H1 (cell line): ENCODE data around the gene FUBP3. TPM values are rescaled to one million over a fixed set of nuclear protein-coding genes. Genes with fewer than 3 reads are reported as not detected.

ENCODE experiments used
- CTCF ChIA-PET: fragments of 300-600 bp; sonication (Branson Sonifier 250); formaldehyde crosslinking; loops from one replicate; lab custom pipeline; 2021; ENCODE audit not compliant: partially characterized antibody; lab: Charles Lee
- POLR2A ChIA-PET: fragments of 300-600 bp; sonication (Branson Sonifier 250); formaldehyde crosslinking; loops from one replicate; lab custom pipeline; 2021; ENCODE audit warnings: inconsistent platforms; ENCODE audit not compliant: partially characterized antibody; lab: Charles Lee
- DNase-seq, 2 experiments: peaks; one replicate each; pipeline versions ENCODE4 v3.0.0 to v3.0.0-alpha.2; 2010 to 2022; ENCODE audit warnings: low spot score in 2 of 2, low read depth in 1 of 2, mixed read lengths in 1 of 2
- FAIRE-seq: peaks from 2 replicates; lab custom pipeline; 2011; peaks lifted over from hg19 to GRCh38; lab: Jason Lieb, UNC
- H2AFZ ChIP-seq: 2 replicates; pipeline ENCODE4 v1.8.1; 2012; ENCODE audit warnings: low read length, inconsistent platforms
- H2AK5ac ChIP-seq: 2 replicates; pipeline ENCODE4 v1.6.1; 2013; ENCODE audit warnings: low read depth, low read length
- H2BK120ac ChIP-seq: replicated peaks from 2 replicates; pipeline ENCODE3; 2013; ENCODE audit warnings: low read depth, low read length, inconsistent platforms
- H2BK12ac ChIP-seq: 2 replicates; pipeline ENCODE4 v1.6.1; 2013; ENCODE audit warnings: low read depth, low read length
- H2BK15ac ChIP-seq: 2 replicates; pipeline ENCODE4 v1.6.1; 2013; ENCODE audit warnings: low read length
- H2BK20ac ChIP-seq: 2 replicates; pipeline ENCODE4 v1.6.1; 2013; ENCODE audit warnings: low read length
- H2BK5ac ChIP-seq: 2 replicates; pipeline ENCODE4 v1.6.1; 2013; ENCODE audit warnings: low read depth, low read length
- H3K14ac ChIP-seq: 2 replicates; pipeline ENCODE4 v1.6.1; 2013; ENCODE audit warnings: inconsistent platforms; ENCODE audit not compliant: insufficient read length
- H3K18ac ChIP-seq: 2 replicates; pipeline ENCODE4 v1.6.1; 2013; ENCODE audit warnings: low read length; ENCODE audit errors: extremely low read depth
- H3K23ac ChIP-seq: 2 replicates; pipeline ENCODE4 v1.6.1; 2013; ENCODE audit warnings: inconsistent platforms; ENCODE audit not compliant: insufficient read length
- H3K23me2 ChIP-seq: 2 replicates; pipeline ENCODE4 v1.6.1; 2013; ENCODE audit warnings: low read depth, low read length
- H3K27ac ChIP-seq: 2 replicates; pipeline ENCODE4 v1.6.1; 2011; ENCODE audit warnings: low read depth, low read length, inconsistent platforms
- H3K27me3 ChIP-seq, 4 experiments: replicated peaks in 1 of 4; 1 replicate in 1 of 4; 2 replicates in 3 of 4; pipeline versions ENCODE4 v1.6.1 to v1.8.1; 2011 to 2013; ENCODE audit warnings: low read length in 3 of 4, mild to moderate bottlenecking in 3 of 4, inconsistent platforms in 2 of 4, mixed read lengths in 2 of 4, moderate library complexity in 1 of 4; ENCODE audit not compliant: control insufficient read depth in 3 of 4, insufficient read depth in 3 of 4; ENCODE audit errors: extremely low read depth in 1 of 4
- H3K36me3 ChIP-seq, 4 experiments: 2 replicates each; pipeline versions ENCODE4 v1.6.1 to v1.8.1; 2011 to 2013; ENCODE audit warnings: mild to moderate bottlenecking in 4 of 4, low read length in 3 of 4, moderate library complexity in 2 of 4, control low read depth in 1 of 4, inconsistent platforms in 1 of 4; ENCODE audit not compliant: insufficient read depth in 4 of 4, control insufficient read depth in 2 of 4
- H3K4ac ChIP-seq: replicated peaks from 2 replicates; pipeline ENCODE3; 2013; ENCODE audit warnings: low read length, low read depth, mixed read lengths, inconsistent platforms; ENCODE audit not compliant: insufficient read length
- H3K4me1 ChIP-seq, 4 experiments: replicated peaks in 1 of 4; 1 replicate in 1 of 4; 2 replicates in 3 of 4; pipeline versions ENCODE4 v1.6.1 to v1.8.1; 2011 to 2013; ENCODE audit warnings: low read length in 3 of 4, inconsistent platforms in 2 of 4, mixed read lengths in 1 of 4; ENCODE audit not compliant: insufficient read depth in 4 of 4, control insufficient read depth in 3 of 4
- H3K4me2 ChIP-seq, 2 experiments: 2 replicates each; pipeline versions ENCODE4 v1.6.1 to v1.8.1; 2011 to 2013; ENCODE audit warnings: low read depth in 2 of 2, low read length in 2 of 2, control low read depth in 1 of 2, inconsistent platforms in 1 of 2, mild to moderate bottlenecking in 1 of 2; ENCODE audit not compliant: insufficient read depth in 1 of 2
- H3K4me3 ChIP-seq, 4 experiments: fragments of 200-600, 300-600 bp in 1 of 4; sonication (generic), shearing (Covaris generic), sonication (Bioruptor Twin) in 1 of 4; 2 replicates each; pipeline versions ENCODE4 v1.5.1 to v1.8.1; 2011 to 2016; ENCODE audit warnings: low read length in 4 of 4, low read depth in 3 of 4, control low read depth in 2 of 4, inconsistent platforms in 2 of 4, mild to moderate bottlenecking in 2 of 4, mixed read lengths in 1 of 4, moderate library complexity in 1 of 4; ENCODE audit not compliant: insufficient read depth in 2 of 4; ENCODE audit errors: extremely low read depth in 1 of 4
- H3K56ac ChIP-seq: replicated peaks from 2 replicates; pipeline ENCODE3; 2013; ENCODE audit warnings: low read depth, mild to moderate bottlenecking, mixed read lengths, low read length, inconsistent platforms; ENCODE audit not compliant: insufficient read length
- H3K79me1 ChIP-seq: 2 replicates; pipeline ENCODE4 v1.6.1; 2013; ENCODE audit warnings: low read depth, low read length, control low read depth
- H3K79me2 ChIP-seq, 2 experiments: 2 replicates each; pipeline versions ENCODE4 v1.6.1 to v1.8.1; 2012 to 2013; ENCODE audit warnings: low read length in 2 of 2, mild to moderate bottlenecking in 2 of 2, inconsistent platforms in 1 of 2; ENCODE audit not compliant: insufficient read depth in 2 of 2, control insufficient read depth in 1 of 2
- H3K9ac ChIP-seq, 4 experiments: replicated peaks in 1 of 4; 1 replicate in 1 of 4; 2 replicates in 3 of 4; pipeline versions ENCODE4 v1.6.1 to v1.8.1; 2011 to 2013; ENCODE audit warnings: low read depth in 3 of 4, low read length in 3 of 4, control low read depth in 2 of 4, mild to moderate bottlenecking in 2 of 4, moderate library complexity in 2 of 4, inconsistent platforms in 1 of 4; ENCODE audit errors: extremely low read depth in 1 of 4
- H3K9me3 ChIP-seq, 2 experiments: 2 replicates each; pipeline versions ENCODE4 v1.6.1 to v1.8.1; 2012 to 2013; ENCODE audit warnings: mild to moderate bottlenecking in 2 of 2, moderate library complexity in 2 of 2, control low read depth in 1 of 2, inconsistent platforms in 1 of 2, low read depth in 1 of 2, low read length in 1 of 2, mixed read lengths in 1 of 2; ENCODE audit not compliant: insufficient read depth in 2 of 2
- H4K20me1 ChIP-seq, 2 experiments: replicated peaks in 1 of 2; 2 replicates each; pipeline versions ENCODE3 to v1.8.1; 2011 to 2013; ENCODE audit warnings: inconsistent platforms in 2 of 2, low read length in 2 of 2, mild to moderate bottlenecking in 1 of 2; ENCODE audit not compliant: insufficient read depth in 2 of 2, control insufficient read depth in 1 of 2
- H4K5ac ChIP-seq: 2 replicates; pipeline ENCODE4 v1.6.1; 2013; ENCODE audit warnings: low read length, low read depth, mixed read lengths, inconsistent platforms; ENCODE audit not compliant: insufficient read length
- H4K8ac ChIP-seq: 2 replicates; pipeline ENCODE4 v1.8.0; 2013; ENCODE audit warnings: mild to moderate bottlenecking, moderate library complexity, low read length, inconsistent platforms; ENCODE audit not compliant: insufficient read depth; ENCODE audit errors: extremely low read depth
- H4K91ac ChIP-seq: replicated peaks from 2 replicates; pipeline ENCODE3; 2013; ENCODE audit warnings: low read length, mixed read lengths, inconsistent platforms; ENCODE audit not compliant: insufficient read length
- CEBPB ChIP-seq: IDR thresholded peaks from 2 replicates; pipeline ENCODE4 v1.6.1; 2012; ENCODE audit warnings: low read depth, low read length
- PHF8 ChIP-seq: fragments of 200-600 bp; sonication (generic); conservative IDR thresholded peaks from 2 replicates; pipeline ENCODE4 v1.7.1; 2012; ENCODE audit warnings: low read depth, mild to moderate bottlenecking, inconsistent platforms, low read length, moderate library complexity
- WGBS, 2 experiments: shearing (Covaris generic) in 1 of 2; methylation state at CpG; one replicate each; pipeline versions ENCODE4 v1.1.6 to v1.1.7; 2013 to 2015; ENCODE audit warnings: low lambda C conversion rate in 2 of 2, mixed read lengths in 2 of 2, inconsistent platforms in 1 of 2, low coverage in 1 of 2, missing lambda C conversion rate in 1 of 2; ENCODE audit not compliant: insufficient replicate concordance in 2 of 2, insufficient coverage in 1 of 2, insufficient read length in 1 of 2; ENCODE audit errors: extremely low coverage in 1 of 2, missing lambda C conversion rate in 1 of 2; 5-methylcytosine and 5-hydroxymethylcytosine counted together
- polyA plus RNA-seq, 7 experiments: library from polyadenylated mRNA; depleted of rRNA in 3 of 7; stranded (reverse) in 5 of 7; unstranded in 2 of 7; fragments of >200 nt in 5 of 7; fragments of 200-250 nt in 2 of 7; gene quantifications; 1 replicate in 5 of 7; 2 replicates in 1 of 7; 4 replicates in 1 of 7; pipeline versions ENCODE4 v1.2.1 to v1.2.3, GENCODE V29; 2011 to 2013; ENCODE audit warnings: missing spikeins in 2 of 7, mixed read lengths in 2 of 7
- total RNA-seq: library from RNA; stranded (reverse); fragmentation: NEBNext Ultra II Directional; extraction: Animal tissue kit (Norgen Biotek cat#: 25700); gene quantifications from 2 replicates; pipeline ENCODE4 v1.2.1, GENCODE V29; 2021

FUBP3 gene
- total and polyA plus RNA-seq, 2 of the 8 experiments (the other 6 are each of a cell fraction or from before 2014, with no cell fraction given): 23.7 to 76.4 TPM

DNA sequence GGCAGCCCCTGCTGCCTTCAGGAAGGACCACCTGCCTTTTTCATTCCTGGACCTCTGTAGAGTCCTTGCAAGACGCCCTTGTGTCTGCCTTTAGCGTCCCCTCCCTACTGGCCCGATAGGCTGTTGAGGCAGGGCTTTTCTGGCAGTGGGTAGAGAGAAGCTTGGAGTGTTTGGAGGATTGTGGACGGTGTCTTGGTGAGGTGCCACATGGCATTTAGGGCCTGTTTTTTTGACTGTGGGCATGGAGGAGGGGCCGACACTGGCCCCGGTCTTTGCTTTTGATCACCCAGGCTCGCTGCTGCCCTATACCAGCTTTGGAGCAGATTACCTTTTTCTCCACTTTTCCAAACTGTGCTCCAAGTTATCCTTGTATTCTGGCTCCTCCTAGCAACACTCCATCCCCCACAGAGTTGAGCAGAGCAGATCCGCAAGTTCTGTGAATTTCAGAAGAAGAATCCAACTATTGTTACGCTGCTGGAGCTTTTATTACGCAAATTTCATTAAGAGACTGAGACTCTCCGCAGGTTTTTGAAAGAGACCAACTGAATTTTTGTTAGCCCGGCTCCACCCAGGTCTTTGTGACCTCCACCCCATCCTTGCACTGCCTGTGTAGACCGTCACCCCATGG is 50.2 kb downstream of the FUBP3 start:
- no peak overlapping the region for H4K8ac ChIP-seq
- peak overlapping the region; percentile 24; the same call in 1 of the 2 replicates for H3K27ac ChIP-seq
- H3K18ac ChIP-seq: peak overlapping the region; percentile 52
- DNase-seq (no peak), FAIRE-seq (peak; percentile 71)
- no peak overlapping the region for H4K91ac ChIP-seq
- no peaks in the 10 kb centered on the region for H3K9me3 ChIP-seq
- H3K79me2 ChIP-seq: no peaks in the 10 kb centered on the region
- no peak overlapping the region for H2AFZ ChIP-seq
- H3K36me3 ChIP-seq: peaks cover 14 to 72% (median 40%) of the 10 kb centered on the region in 4 experiments
- no peaks in the 10 kb centered on the region for H3K23me2 ChIP-seq
- H2BK5ac ChIP-seq: peak overlapping the region; percentile 90
- H2AK5ac ChIP-seq: 0 out of 2 replicates have a peak overlapping the region, but pooled peaks have one; percentile 53
- H3K79me1 ChIP-seq: peaks cover 5% of the 10 kb centered on the region
- peak overlapping the region; percentile 51 to 85 for H3K4me2 ChIP-seq
- peak overlapping the region; percentile 5 for H3K56ac ChIP-seq
- ChIA-PET CTCF (interaction anchor here (1.0 to 6.7 kb wide), 5 partner anchors 9 to 169 kb away, joined by 3 to 30 read pairs (median 5); no protein-coding TSS in a partner anchor), POLR2A (interaction anchor here (0.9 to 2.4 kb wide), 4 partner anchors 9 to 147 kb away, joined by 3 to 7 read pairs (median 4); no protein-coding TSS in a partner anchor)
- peak overlapping the region; percentile 49 for H4K5ac ChIP-seq
- H3K23ac ChIP-seq: no peak overlapping the region
- H2BK20ac ChIP-seq: peak overlapping the region; percentile 94
- H2BK12ac ChIP-seq: peak overlapping the region; percentile 6; the same call in 1 of the 2 replicates
- H3K27me3 ChIP-seq: no peaks in the 10 kb centered on the region
- peak; percentile 20; the same call in 1 of the 2 replicates for TF ChIP-seq CEBPB
- no peak for TF ChIP-seq PHF8
- TF ChIP-seq, all 59 proteins: peak for 1
- no peak overlapping the region for H2BK120ac ChIP-seq
- 62% methylated on average over 13 of the region's 13 CpGs; no CpG with 5 or more reads in 1 of the 2 experiments for WGBS, 2 experiments
- peaks cover 0 to 7% of the 10 kb centered on the region in 2 experiments for H4K20me1 ChIP-seq
- H3K14ac ChIP-seq: no peak overlapping the region
- H3K4me1 ChIP-seq: peaks cover 12 to 27% (median 18%) of the 10 kb centered on the region in 4 experiments
- H2BK15ac ChIP-seq: no peak overlapping the region
- H3K9ac ChIP-seq: peak overlapping the region in 1 of 4 experiments; percentile 39; a peak in 2 of 7 replicates
- peak overlapping the region; percentile 19 for H3K4ac ChIP-seq
- peak overlapping the region in 1 of 4 experiments; percentile 22; a peak in 1 of 8 replicates for H3K4me3 ChIP-seq
